H1 (cell line): ENCODE results near the gene CCL28. TPM values are rescaled to one million over a fixed set of nuclear protein-coding genes. Genes with fewer than 3 reads are reported as not detected.

Experiments used
- CTCF ChIA-PET: fragments of 300-600 bp; sonication (Branson Sonifier 250); formaldehyde crosslinking; loops from one replicate; lab custom pipeline; 2021; ENCODE audit not compliant: partially characterized antibody; lab: Charles Lee
- POLR2A ChIA-PET: fragments of 300-600 bp; sonication (Branson Sonifier 250); formaldehyde crosslinking; loops from one replicate; lab custom pipeline; 2021; ENCODE audit warnings: inconsistent platforms; ENCODE audit not compliant: partially characterized antibody; lab: Charles Lee
- DNase-seq, 2 experiments: peaks; one replicate each; pipeline versions ENCODE4 v3.0.0 to v3.0.0-alpha.2; 2010 to 2022; ENCODE audit warnings: low spot score in 2 of 2, low read depth in 1 of 2, mixed read lengths in 1 of 2
- FAIRE-seq: peaks from 2 replicates; lab custom pipeline; 2011; peaks lifted over from hg19 to GRCh38; lab: Jason Lieb, UNC
- H2AFZ ChIP-seq: 2 replicates; pipeline ENCODE4 v1.8.1; 2012; ENCODE audit warnings: low read length, inconsistent platforms
- H2AK5ac ChIP-seq: 2 replicates; pipeline ENCODE4 v1.6.1; 2013; ENCODE audit warnings: low read depth, low read length
- H2BK120ac ChIP-seq: replicated peaks from 2 replicates; pipeline ENCODE3; 2013; ENCODE audit warnings: low read depth, low read length, inconsistent platforms
- H2BK12ac ChIP-seq: 2 replicates; pipeline ENCODE4 v1.6.1; 2013; ENCODE audit warnings: low read depth, low read length
- H2BK15ac ChIP-seq: 2 replicates; pipeline ENCODE4 v1.6.1; 2013; ENCODE audit warnings: low read length
- H2BK20ac ChIP-seq: 2 replicates; pipeline ENCODE4 v1.6.1; 2013; ENCODE audit warnings: low read length
- H2BK5ac ChIP-seq: 2 replicates; pipeline ENCODE4 v1.6.1; 2013; ENCODE audit warnings: low read depth, low read length
- H3K14ac ChIP-seq: 2 replicates; pipeline ENCODE4 v1.6.1; 2013; ENCODE audit warnings: inconsistent platforms; ENCODE audit not compliant: insufficient read length
- H3K18ac ChIP-seq: 2 replicates; pipeline ENCODE4 v1.6.1; 2013; ENCODE audit warnings: low read length; ENCODE audit errors: extremely low read depth
- H3K23ac ChIP-seq: 2 replicates; pipeline ENCODE4 v1.6.1; 2013; ENCODE audit warnings: inconsistent platforms; ENCODE audit not compliant: insufficient read length
- H3K23me2 ChIP-seq: 2 replicates; pipeline ENCODE4 v1.6.1; 2013; ENCODE audit warnings: low read depth, low read length
- H3K27ac ChIP-seq: 2 replicates; pipeline ENCODE4 v1.6.1; 2011; ENCODE audit warnings: low read depth, low read length, inconsistent platforms
- H3K27me3 ChIP-seq, 4 experiments: replicated peaks in 1 of 4; 1 replicate in 1 of 4; 2 replicates in 3 of 4; pipeline versions ENCODE4 v1.6.1 to v1.8.1; 2011 to 2013; ENCODE audit warnings: low read length in 3 of 4, mild to moderate bottlenecking in 3 of 4, inconsistent platforms in 2 of 4, mixed read lengths in 2 of 4, moderate library complexity in 1 of 4; ENCODE audit not compliant: control insufficient read depth in 3 of 4, insufficient read depth in 3 of 4; ENCODE audit errors: extremely low read depth in 1 of 4
- H3K36me3 ChIP-seq, 4 experiments: 2 replicates each; pipeline versions ENCODE4 v1.6.1 to v1.8.1; 2011 to 2013; ENCODE audit warnings: mild to moderate bottlenecking in 4 of 4, low read length in 3 of 4, moderate library complexity in 2 of 4, control low read depth in 1 of 4, inconsistent platforms in 1 of 4; ENCODE audit not compliant: insufficient read depth in 4 of 4, control insufficient read depth in 2 of 4
- H3K4ac ChIP-seq: replicated peaks from 2 replicates; pipeline ENCODE3; 2013; ENCODE audit warnings: low read length, low read depth, mixed read lengths, inconsistent platforms; ENCODE audit not compliant: insufficient read length
- H3K4me1 ChIP-seq, 4 experiments: replicated peaks in 1 of 4; 1 replicate in 1 of 4; 2 replicates in 3 of 4; pipeline versions ENCODE4 v1.6.1 to v1.8.1; 2011 to 2013; ENCODE audit warnings: low read length in 3 of 4, inconsistent platforms in 2 of 4, mixed read lengths in 1 of 4; ENCODE audit not compliant: insufficient read depth in 4 of 4, control insufficient read depth in 3 of 4
- H3K4me2 ChIP-seq, 2 experiments: 2 replicates each; pipeline versions ENCODE4 v1.6.1 to v1.8.1; 2011 to 2013; ENCODE audit warnings: low read depth in 2 of 2, low read length in 2 of 2, control low read depth in 1 of 2, inconsistent platforms in 1 of 2, mild to moderate bottlenecking in 1 of 2; ENCODE audit not compliant: insufficient read depth in 1 of 2
- H3K4me3 ChIP-seq, 4 experiments: fragments of 200-600, 300-600 bp in 1 of 4; sonication (generic), shearing (Covaris generic), sonication (Bioruptor Twin) in 1 of 4; 2 replicates each; pipeline versions ENCODE4 v1.5.1 to v1.8.1; 2011 to 2016; ENCODE audit warnings: low read length in 4 of 4, low read depth in 3 of 4, control low read depth in 2 of 4, inconsistent platforms in 2 of 4, mild to moderate bottlenecking in 2 of 4, mixed read lengths in 1 of 4, moderate library complexity in 1 of 4; ENCODE audit not compliant: insufficient read depth in 2 of 4; ENCODE audit errors: extremely low read depth in 1 of 4
- H3K56ac ChIP-seq: replicated peaks from 2 replicates; pipeline ENCODE3; 2013; ENCODE audit warnings: low read depth, mild to moderate bottlenecking, mixed read lengths, low read length, inconsistent platforms; ENCODE audit not compliant: insufficient read length
- H3K79me1 ChIP-seq: 2 replicates; pipeline ENCODE4 v1.6.1; 2013; ENCODE audit warnings: low read depth, low read length, control low read depth
- H3K79me2 ChIP-seq, 2 experiments: 2 replicates each; pipeline versions ENCODE4 v1.6.1 to v1.8.1; 2012 to 2013; ENCODE audit warnings: low read length in 2 of 2, mild to moderate bottlenecking in 2 of 2, inconsistent platforms in 1 of 2; ENCODE audit not compliant: insufficient read depth in 2 of 2, control insufficient read depth in 1 of 2
- H3K9ac ChIP-seq, 4 experiments: replicated peaks in 1 of 4; 1 replicate in 1 of 4; 2 replicates in 3 of 4; pipeline versions ENCODE4 v1.6.1 to v1.8.1; 2011 to 2013; ENCODE audit warnings: low read depth in 3 of 4, low read length in 3 of 4, control low read depth in 2 of 4, mild to moderate bottlenecking in 2 of 4, moderate library complexity in 2 of 4, inconsistent platforms in 1 of 4; ENCODE audit errors: extremely low read depth in 1 of 4
- H3K9me3 ChIP-seq, 2 experiments: 2 replicates each; pipeline versions ENCODE4 v1.6.1 to v1.8.1; 2012 to 2013; ENCODE audit warnings: mild to moderate bottlenecking in 2 of 2, moderate library complexity in 2 of 2, control low read depth in 1 of 2, inconsistent platforms in 1 of 2, low read depth in 1 of 2, low read length in 1 of 2, mixed read lengths in 1 of 2; ENCODE audit not compliant: insufficient read depth in 2 of 2
- H4K20me1 ChIP-seq, 2 experiments: replicated peaks in 1 of 2; 2 replicates each; pipeline versions ENCODE3 to v1.8.1; 2011 to 2013; ENCODE audit warnings: inconsistent platforms in 2 of 2, low read length in 2 of 2, mild to moderate bottlenecking in 1 of 2; ENCODE audit not compliant: insufficient read depth in 2 of 2, control insufficient read depth in 1 of 2
- H4K5ac ChIP-seq: 2 replicates; pipeline ENCODE4 v1.6.1; 2013; ENCODE audit warnings: low read length, low read depth, mixed read lengths, inconsistent platforms; ENCODE audit not compliant: insufficient read length
- H4K8ac ChIP-seq: 2 replicates; pipeline ENCODE4 v1.8.0; 2013; ENCODE audit warnings: mild to moderate bottlenecking, moderate library complexity, low read length, inconsistent platforms; ENCODE audit not compliant: insufficient read depth; ENCODE audit errors: extremely low read depth
- H4K91ac ChIP-seq: replicated peaks from 2 replicates; pipeline ENCODE3; 2013; ENCODE audit warnings: low read length, mixed read lengths, inconsistent platforms; ENCODE audit not compliant: insufficient read length
- CEBPB ChIP-seq: IDR thresholded peaks from 2 replicates; pipeline ENCODE4 v1.6.1; 2012; ENCODE audit warnings: low read depth, low read length
- CHD2 ChIP-seq: IDR thresholded peaks from 2 replicates; pipeline ENCODE4 v1.6.1; 2012; ENCODE audit warnings: low read length, improper control_type of control experiment
- EGR1 ChIP-seq: IDR thresholded peaks from 2 replicates; pipeline ENCODE4 v1.6.1; 2011; ENCODE audit warnings: low read depth, low read length, borderline replicate concordance
- HDAC6 ChIP-seq: IDR thresholded peaks from one replicate; pipeline ENCODE4 v1.7.1; 2012; ENCODE audit warnings: low read depth, mild to moderate bottlenecking, inconsistent platforms, low read length, moderate library complexity
- KDM1A ChIP-seq: fragments of 200-600, 300-600 bp; sonication (generic); IDR thresholded peaks from 2 replicates; pipeline ENCODE4 v1.7.1; 2016; ENCODE audit warnings: mild to moderate bottlenecking, low read length, borderline replicate concordance
- MAFK ChIP-seq: IDR thresholded peaks from 2 replicates; pipeline ENCODE4 v1.6.1; 2012; ENCODE audit warnings: low read depth, mild to moderate bottlenecking, improper control_type of control experiment, low read length
- RXRA ChIP-seq: IDR thresholded peaks from 2 replicates; pipeline ENCODE4 v1.6.1; 2011; ENCODE audit warnings: low read depth, mild to moderate bottlenecking, low read length, moderate library complexity; ENCODE audit not compliant: insufficient read depth
- SAP30 ChIP-seq: fragments of 300-600 bp; sonication (generic); IDR thresholded peaks from 2 replicates; pipeline ENCODE4 v1.7.1; 2012; ENCODE audit warnings: low read length, moderate library complexity, mild to moderate bottlenecking, inconsistent platforms; ENCODE audit not compliant: insufficient read depth, insufficient replicate concordance
- SP1 ChIP-seq: IDR thresholded peaks from 2 replicates; pipeline ENCODE4 v1.6.1; 2011; ENCODE audit warnings: low read depth, low read length
- SP4 ChIP-seq: IDR thresholded peaks from 2 replicates; pipeline ENCODE4 v1.6.1; 2012; ENCODE audit warnings: low read length, inconsistent platforms
- TAF1 ChIP-seq: IDR thresholded peaks from 2 replicates; pipeline ENCODE4 v1.6.1; 2011; ENCODE audit warnings: mild to moderate bottlenecking, low read depth, low read length
- TBP ChIP-seq: IDR thresholded peaks from 2 replicates; pipeline ENCODE4 v1.6.1; 2011; ENCODE audit warnings: low read depth, low read length, improper control_type of control experiment
- YY1 ChIP-seq: IDR thresholded peaks from 2 replicates; pipeline ENCODE4 v1.6.1; 2011; ENCODE audit warnings: low read depth, mild to moderate bottlenecking, low read length
- WGBS, 2 experiments: shearing (Covaris generic) in 1 of 2; methylation state at CpG; one replicate each; pipeline versions ENCODE4 v1.1.6 to v1.1.7; 2013 to 2015; ENCODE audit warnings: low lambda C conversion rate in 2 of 2, mixed read lengths in 2 of 2, inconsistent platforms in 1 of 2, low coverage in 1 of 2, missing lambda C conversion rate in 1 of 2; ENCODE audit not compliant: insufficient replicate concordance in 2 of 2, insufficient coverage in 1 of 2, insufficient read length in 1 of 2; ENCODE audit errors: extremely low coverage in 1 of 2, missing lambda C conversion rate in 1 of 2; 5-methylcytosine and 5-hydroxymethylcytosine counted together
- polyA plus RNA-seq, 7 experiments: library from polyadenylated mRNA; depleted of rRNA in 3 of 7; stranded (reverse) in 5 of 7; unstranded in 2 of 7; fragments of >200 nt in 5 of 7; fragments of 200-250 nt in 2 of 7; gene quantifications; 1 replicate in 5 of 7; 2 replicates in 1 of 7; 4 replicates in 1 of 7; pipeline versions ENCODE4 v1.2.1 to v1.2.3, GENCODE V29; 2011 to 2013; ENCODE audit warnings: missing spikeins in 2 of 7, mixed read lengths in 2 of 7
- total RNA-seq: library from RNA; stranded (reverse); fragmentation: NEBNext Ultra II Directional; extraction: Animal tissue kit (Norgen Biotek cat#: 25700); gene quantifications from 2 replicates; pipeline ENCODE4 v1.2.1, GENCODE V29; 2021
- TF ChIP-seq, protein P1 (sequence below): IDR thresholded peaks from 2 replicates; pipeline ENCODE4 v1.6.1; 2012; ENCODE audit warnings: inconsistent platforms

Gene CCL28
- total and polyA plus RNA-seq, 2 of the 8 experiments (the other 6 are each of a cell fraction or from before 2014, with no cell fraction given): 0.95 TPM; not detected in 1

DNA sequence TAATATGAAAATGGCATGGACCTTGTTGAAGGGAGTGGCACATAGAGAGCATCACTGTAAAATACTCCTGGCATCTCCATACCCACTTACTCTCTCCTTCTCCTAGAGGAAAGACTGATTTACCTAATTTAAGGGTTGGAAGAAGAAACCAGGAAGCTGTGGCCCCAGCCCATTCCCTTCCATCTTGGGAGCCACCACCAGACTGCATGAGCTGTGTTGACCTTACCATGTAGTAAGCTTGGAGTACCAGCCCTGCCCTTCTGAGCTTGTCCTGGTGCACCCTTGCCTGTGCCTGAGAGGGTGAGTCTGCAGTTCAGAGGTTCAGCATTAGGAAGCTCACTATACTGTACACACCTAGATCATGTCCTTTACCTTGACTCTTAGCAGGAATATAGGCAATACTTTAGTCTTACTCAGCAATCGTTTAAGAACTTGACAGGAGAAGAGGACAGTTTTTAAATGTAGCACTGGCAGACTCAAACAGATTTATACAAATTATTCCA lies 63.3 kb downstream of the CCL28 start:
- POLR2A ChIA-PET: interaction anchor here (0.9 kb wide), 1 partner anchor 9 kb away, joined by 4 read pairs; no protein-coding TSS in a partner anchor
- CTCF ChIA-PET: interaction anchor here (0.9 to 1.3 kb wide), 4 partner anchors 9 to 244 kb away, joined by 3 read pairs; no protein-coding TSS in a partner anchor
- Histone ChIP-seq H3K56ac (no peak overlapping the region), H2BK120ac (no peak overlapping the region), H3K9ac (no peak overlapping the region), H2BK20ac (no peak overlapping the region), H4K20me1 (no peaks in the 10 kb centered on the region), H3K4ac (no peak overlapping the region), H3K79me1 (no peaks in the 10 kb centered on the region), H2AK5ac (no peak overlapping the region), H3K36me3 (no peaks in the 10 kb centered on the region), H3K23me2 (no peaks in the 10 kb centered on the region), H2AFZ (no peak overlapping the region), H4K91ac (peak overlapping the region; percentile 30), H3K23ac (no peak overlapping the region), H3K9me3 (no peaks in the 10 kb centered on the region), H3K14ac (no peak overlapping the region), H3K4me2 (no peak overlapping the region), H3K4me1 (no peaks in the 10 kb centered on the region), H3K18ac (no peak overlapping the region), H3K79me2 (no peaks in the 10 kb centered on the region), H4K5ac (no peak overlapping the region), H2BK5ac (no peak overlapping the region), H2BK12ac (no peak overlapping the region), H3K27ac (no peak overlapping the region), H3K4me3 (no peak overlapping the region), H2BK15ac (no peak overlapping the region), H3K27me3 (no peaks in the 10 kb centered on the region), H4K8ac (no peak overlapping the region; the same call in 1 of the 2 replicates)
- 88% methylated on average over 1 of the region's 1 CpG; no CpG with 5 or more reads in 1 of the 2 experiments for WGBS, 2 experiments
- FAIRE-seq (no peak), DNase-seq (no peak)
- TF ChIP-seq MAFK (no peak), KDM1A (no peak), RXRA (no peak), HDAC6 (no peak), SP1 (no peak), TAF1 (no peak), TBP (no peak), SAP30 (no peak), EGR1 (no peak), CHD2 (no peak), YY1 (no peak), SP4 (no peak), CEBPB (no peak)
- TF ChIP-seq, protein P1, sequence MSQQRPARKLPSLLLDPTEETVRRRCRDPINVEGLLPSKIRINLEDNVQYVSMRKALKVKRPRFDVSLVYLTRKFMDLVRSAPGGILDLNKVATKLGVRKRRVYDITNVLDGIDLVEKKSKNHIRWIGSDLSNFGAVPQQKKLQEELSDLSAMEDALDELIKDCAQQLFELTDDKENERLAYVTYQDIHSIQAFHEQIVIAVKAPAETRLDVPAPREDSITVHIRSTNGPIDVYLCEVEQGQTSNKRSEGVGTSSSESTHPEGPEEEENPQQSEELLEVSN: no peak
